Right lobe of liver (tissue), 6 donors: ENCODE results near the gene TENM4. TPM values are rescaled to one million over a fixed set of nuclear protein-coding genes. Genes with fewer than 3 reads are reported as not detected.

Experiments
- ATAC-seq, 4 donors: fragments of 200-7000 bp; cut with Tn5 transposase; one replicate each; pipeline ENCODE4 v1.9.1; 2020; ENCODE audit warnings: mild to moderate bottlenecking in 4 of 4, moderate library complexity in 4 of 4
- DNase-seq, 3 donors: peaks; one replicate each; pipeline ENCODE4 v3.0.0-alpha.2; 2020
- H3K27ac ChIP-seq, 3 donors: fragments of 200-600 bp; one replicate each; pipeline ENCODE4 v1.8.0; 2022
- H3K27me3 ChIP-seq, 2 donors: fragments of 200-600 bp; one replicate each; pipeline ENCODE4 v1.8.0; 2022
- H3K36me3 ChIP-seq, 4 donors: fragments of 200-600 bp; sonication (generic) in 1 of 4; one replicate each; pipeline versions ENCODE4 v1.5.1 to v1.8.0; 2017 to 2022; ENCODE audit warnings: control low read depth in 1 of 4
- H3K4me1 ChIP-seq, 4 donors: fragments of 200-600 bp; sonication (generic) in 1 of 4; one replicate each; pipeline versions ENCODE4 v1.5.1 to v1.8.0; 2017 to 2022; ENCODE audit warnings: control low read depth in 1 of 4
- H3K4me3 ChIP-seq, 3 donors: fragments of 200-600 bp; one replicate each; pipeline ENCODE4 v1.8.0; 2022
- H3K9me3 ChIP-seq, 4 donors: fragments of 200-600 bp; sonication (generic) in 1 of 4; one replicate each; pipeline versions ENCODE4 v1.5.1 to v1.8.0; 2017 to 2022; ENCODE audit warnings: control low read depth in 1 of 4
- CTCF ChIP-seq, 4 donors: fragments of 200-600 bp in 3 of 4; fragments of 450-650 bp in 1 of 4; IDR thresholded peaks; one replicate each; pipeline versions ENCODE4 v1.5.1 to v1.8.0; 2016 to 2022; ENCODE audit warnings: antibody characterized with exemption in 4 of 4, mild to moderate bottlenecking in 2 of 4
- POLR2A ChIP-seq: fragments of 450-650 bp; IDR thresholded peaks from one replicate; pipeline ENCODE4 v1.6.1; 2017; ENCODE audit warnings: antibody characterized with exemption, mild to moderate bottlenecking
- WGBS: methylation state at CpG from one replicate; pipeline ENCODE4 v1.1.6; 2018; ENCODE audit warnings: low coverage, low lambda C conversion rate; ENCODE audit not compliant: insufficient coverage; ENCODE audit errors: missing lambda C conversion rate; 5-methylcytosine and 5-hydroxymethylcytosine counted together
- intact Hi-C, 2 donors: fragments of 100-400 bp; cut with DNase I; formaldehyde crosslinking; loops; one replicate each; pipeline versions ENCODE4 v1.11.2 to v1.14.1; 2022
- total RNA-seq, 6 experiments: library from RNA; depleted of rRNA in 2 of 6; stranded (reverse); fragments of >200 nt in 2 of 6; fragmentation: NEBNext Ultra II Directional in 3 of 6; extraction: Animal tissue kit (Norgen Biotek cat#: 25700) in 3 of 6; gene quantifications; one replicate each; pipeline versions ENCODE4 v1.1.0 to v1.2.4, GENCODE V29; 2016 to 2023
- donor health status: DM: no; HTN: yes; CAD: no.
- donor health status: DM: no; HTN: no; CAD: no.
- donor health status: DM: no; HTN: no; CAD: no.
- donor health status: DM: no; HTN: yes; CAD: no.
- donor health status: DM: no; HTN: yes; CAD: no.

TENM4 gene
- total RNA-seq, 6 experiments from 2014 or later: 0.04 to 0.58 (median 0.14) TPM; not detected in 2

- Histone ChIP-seq H3K27ac (no peak overlapping the region), H3K9me3 (no peaks in the 10 kb centered on the region), H3K4me1 (peaks cover 0 to 40% (median 6%) of the 10 kb centered on the region in 4 donors), H3K4me3 (peak overlapping the region in 1 of 3 donors; percentile 38), H3K27me3 (peaks cover 7 to 33% of the 10 kb centered on the region in 2 donors), H3K36me3 (no peaks in the 10 kb centered on the region)
- 6% methylated on average over 3 of the region's 24 CpGs for WGBS
- intact Hi-C loops: no loop called here
- no peak for ATAC-seq
- no peak for DNase-seq
- TF ChIP-seq POLR2A: no peak
- no peak for TF ChIP-seq CTCF (IDR thresholded peaks at IDR 0.05)
Measured at GRCh38 chr11:79439410-79439885, 1.4 kb downstream of the TENM4 start.

- Histone ChIP-seq H3K27me3 (peaks cover 7 to 33% of the 10 kb centered on the region in 2 donors), H3K27ac (no peak overlapping the region), H3K36me3 (no peaks in the 10 kb centered on the region), H3K9me3 (no peaks in the 10 kb centered on the region), H3K4me1 (peaks cover 0 to 40% (median 6%) of the 10 kb centered on the region in 4 donors), H3K4me3 (no peak overlapping the region)
- DNase-seq: no peak
- no peak for ATAC-seq
- 2% methylated on average over 8 of the region's 41 CpGs for WGBS
- TF ChIP-seq POLR2A (no peak), CTCF (IDR thresholded peaks at IDR 0.05) (no peak)
- intact Hi-C loops: no loop called here
Measured at GRCh38 chr11:79438631-79439409, 2.0 kb downstream of the TENM4 start.

DNA sequence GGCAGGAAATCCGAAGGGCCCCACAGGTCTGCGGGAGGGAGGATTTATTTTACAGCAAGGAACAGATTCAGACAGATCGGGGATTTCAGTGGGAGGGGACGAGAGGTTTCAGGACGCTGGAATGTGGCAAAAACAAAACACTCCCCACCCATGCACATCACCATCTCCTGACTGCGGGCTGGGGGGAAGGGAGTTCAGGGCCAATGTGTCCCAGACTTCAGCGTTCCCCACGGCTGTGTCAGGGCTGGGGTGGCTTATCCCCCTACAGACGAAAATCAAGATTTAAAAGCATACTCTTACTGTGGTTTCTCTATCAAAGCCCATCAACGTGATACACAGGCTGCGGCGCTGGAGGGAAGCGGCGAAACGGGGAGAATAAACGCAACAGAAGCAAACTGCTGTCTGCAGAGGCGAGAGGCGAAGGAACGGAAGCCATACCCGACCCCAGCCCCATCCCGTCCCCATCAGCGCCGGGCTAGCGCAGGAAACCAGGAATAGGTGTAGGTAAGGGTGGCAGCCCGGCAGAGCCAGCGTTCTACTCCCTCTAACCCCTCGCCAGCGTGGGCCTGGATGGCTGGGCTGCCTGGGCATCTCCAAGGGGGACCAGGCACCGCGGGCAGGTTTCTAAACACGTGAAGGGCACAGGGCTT lies 2.7 kb downstream of the TENM4 start:
- DNase-seq (no peak), ATAC-seq (no peak)
- Histone ChIP-seq H3K4me3 (peak overlapping the region in 2 of 3 donors; percentile 26 to 41), H3K9me3 (no peaks in the 10 kb centered on the region), H3K27me3 (peaks cover 7 to 33% of the 10 kb centered on the region in 2 donors), H3K27ac (no peak overlapping the region), H3K36me3 (no peaks in the 10 kb centered on the region), H3K4me1 (peaks cover 0 to 40% (median 6%) of the 10 kb centered on the region in 4 donors)
- intact Hi-C loops: no loop called here
- TF ChIP-seq CTCF (IDR thresholded peaks at IDR 0.05): no peak
- no peak for TF ChIP-seq POLR2A
- WGBS: under 1% methylated on average over 11 of the region's 31 CpGs

DNA sequence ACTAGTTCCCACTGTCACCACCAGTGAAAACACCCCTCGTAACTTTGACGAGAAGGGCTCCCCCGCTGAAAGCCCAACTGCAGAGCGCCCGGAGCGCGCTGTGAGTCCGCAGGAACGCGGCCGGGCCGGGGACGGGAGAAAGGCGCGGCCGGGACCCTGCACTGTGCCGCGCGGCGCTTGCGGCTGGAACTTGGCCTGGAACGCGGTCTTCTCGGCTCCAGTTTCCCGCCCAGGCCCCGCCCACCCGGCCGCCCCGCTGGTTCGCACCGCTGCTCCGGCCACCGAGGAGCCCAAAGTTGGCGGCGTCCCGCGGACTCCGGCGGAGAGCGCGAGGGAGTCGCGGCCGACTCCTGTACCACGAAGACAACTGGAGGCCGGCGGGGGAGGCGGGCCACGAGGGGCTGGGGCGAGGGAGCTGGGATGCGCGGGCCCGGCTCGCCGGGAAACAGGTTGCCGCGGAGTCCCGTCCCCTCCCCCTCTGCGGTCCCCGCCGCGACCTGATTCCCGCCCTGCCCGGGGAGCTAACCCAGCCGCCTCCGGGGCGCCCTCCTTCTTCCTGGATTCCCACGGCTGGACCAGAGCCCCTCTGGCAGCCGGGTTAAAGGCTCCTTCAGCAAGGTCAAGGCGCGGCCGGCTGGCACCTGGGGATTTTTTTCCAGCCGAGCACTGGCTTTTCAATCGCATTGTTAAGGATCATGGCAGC lies 3.4 kb downstream of the TENM4 start:
- WGBS: 0% methylated on average over 14 of the region's 74 CpGs
- H3K27me3 ChIP-seq: peaks cover 7 to 33% of the 10 kb centered on the region in 2 donors
- H3K4me3 ChIP-seq: peak overlapping the region; percentile 7 to 41 (median 26)
- DNase-seq (peak; percentile 34 to 62 (median 57)), ATAC-seq (peak; percentile 68 to 76 (median 70))
- H3K27ac ChIP-seq: no peak overlapping the region
- H3K9me3 ChIP-seq: no peaks in the 10 kb centered on the region
- TF ChIP-seq CTCF (IDR thresholded peaks at IDR 0.05) (no peak), POLR2A (no peak)
- H3K4me1 ChIP-seq: peaks cover 0 to 40% (median 6%) of the 10 kb centered on the region in 4 donors
- intact Hi-C loops: no loop called here
- no peaks in the 10 kb centered on the region for H3K36me3 ChIP-seq
